Measurements from ENCODE around the gene HOXD1.

The HOXD1 gene

GRCh38 chr2:176174824-176175708, 13.4 kb upstream of the HOXD1 start:
- no peak overlapping the region for H3K4me3 ChIP-seq (ENCODE audit: low read length)
- no peak for DNase-seq (ENCODE audit: low read depth)
- TF ChIP-seq, protein P1, sequence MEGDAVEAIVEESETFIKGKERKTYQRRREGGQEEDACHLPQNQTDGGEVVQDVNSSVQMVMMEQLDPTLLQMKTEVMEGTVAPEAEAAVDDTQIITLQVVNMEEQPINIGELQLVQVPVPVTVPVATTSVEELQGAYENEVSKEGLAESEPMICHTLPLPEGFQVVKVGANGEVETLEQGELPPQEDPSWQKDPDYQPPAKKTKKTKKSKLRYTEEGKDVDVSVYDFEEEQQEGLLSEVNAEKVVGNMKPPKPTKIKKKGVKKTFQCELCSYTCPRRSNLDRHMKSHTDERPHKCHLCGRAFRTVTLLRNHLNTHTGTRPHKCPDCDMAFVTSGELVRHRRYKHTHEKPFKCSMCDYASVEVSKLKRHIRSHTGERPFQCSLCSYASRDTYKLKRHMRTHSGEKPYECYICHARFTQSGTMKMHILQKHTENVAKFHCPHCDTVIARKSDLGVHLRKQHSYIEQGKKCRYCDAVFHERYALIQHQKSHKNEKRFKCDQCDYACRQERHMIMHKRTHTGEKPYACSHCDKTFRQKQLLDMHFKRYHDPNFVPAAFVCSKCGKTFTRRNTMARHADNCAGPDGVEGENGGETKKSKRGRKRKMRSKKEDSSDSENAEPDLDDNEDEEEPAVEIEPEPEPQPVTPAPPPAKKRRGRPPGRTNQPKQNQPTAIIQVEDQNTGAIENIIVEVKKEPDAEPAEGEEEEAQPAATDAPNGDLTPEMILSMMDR (conservative IDR thresholded peaks at IDR 0.05; ENCODE audit: low read length) = no peak

GRCh38 chr2:176175709-176176607, 12.5 kb upstream of the HOXD1 start:
- H3K4me3 ChIP-seq (ENCODE audit: low read length) = no peak overlapping the region
- TF ChIP-seq, protein P1 (conservative IDR thresholded peaks at IDR 0.05; ENCODE audit: low read length) = no peak
- no peak for DNase-seq (ENCODE audit: low read depth)

DNA sequence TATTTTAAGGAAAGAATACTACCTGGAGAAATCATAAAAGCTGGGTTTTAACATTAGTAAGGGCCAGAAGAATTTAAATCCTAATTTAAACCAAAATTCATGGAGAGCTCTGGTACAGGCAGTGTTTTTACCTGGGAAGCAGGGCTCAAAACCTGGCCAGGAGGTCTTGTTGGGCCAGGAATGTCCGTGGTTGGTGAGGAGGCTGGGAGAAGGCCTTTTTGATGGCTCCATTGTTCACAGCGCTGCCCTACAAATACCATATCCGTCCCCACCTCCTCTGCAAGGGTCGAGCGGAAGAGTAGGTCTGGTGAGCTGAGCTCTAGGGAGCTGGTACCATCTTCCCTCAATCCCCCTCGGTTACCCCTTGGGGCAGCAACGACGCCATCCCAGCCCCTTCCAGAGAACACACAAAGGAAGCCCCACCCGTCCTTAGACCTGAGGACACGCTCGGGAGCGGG, 10.9 kb upstream of the HOXD1 start:
- peak overlapping the region; percentile 58 for H3K4me3 ChIP-seq (ENCODE audit: low read length)
- no peak for DNase-seq (ENCODE audit: low read depth)
- TF ChIP-seq, protein P1 (conservative IDR thresholded peaks at IDR 0.05; ENCODE audit: low read length) = no peak

DNA sequence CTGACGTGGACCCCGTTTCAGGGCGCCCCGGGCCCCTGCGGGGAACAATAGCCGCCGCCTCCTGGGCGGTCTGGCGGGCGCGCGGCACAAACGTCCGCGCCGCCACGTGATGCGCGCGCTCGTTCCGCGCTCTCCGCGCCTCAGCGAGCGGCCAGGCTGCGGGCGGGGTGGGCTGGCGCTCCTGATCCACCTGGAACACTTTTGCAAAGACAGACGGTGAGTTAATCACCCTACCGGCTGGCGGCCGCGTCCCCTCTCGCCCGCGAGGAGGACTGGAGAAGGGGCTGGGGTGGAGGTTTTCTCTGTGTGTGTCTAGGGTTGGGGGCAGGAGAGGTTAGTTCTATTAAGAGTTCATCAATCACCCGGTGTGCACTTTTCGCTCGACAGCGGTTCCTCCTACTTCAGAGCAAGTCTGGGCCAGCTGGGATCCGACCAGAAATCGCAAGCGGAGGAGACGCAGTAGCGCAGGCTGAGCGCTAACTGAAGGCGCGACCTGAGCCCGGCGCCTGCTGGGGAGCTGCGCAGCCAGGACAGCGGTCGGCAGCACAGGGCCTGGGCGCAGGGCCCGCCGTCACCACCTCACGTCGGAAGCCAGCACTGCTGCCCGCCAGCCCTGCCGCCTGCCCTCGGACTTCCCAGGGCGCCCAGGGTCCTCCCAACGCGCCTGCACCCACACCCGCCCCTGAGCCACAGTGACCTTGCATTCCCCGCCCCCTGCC, 10.3 kb upstream of the HOXD1 start:
- TF ChIP-seq, protein P1 (conservative IDR thresholded peaks at IDR 0.05; ENCODE audit: low read length) = no peak
- H3K4me3 ChIP-seq (ENCODE audit: low read length) = peak overlapping the region; percentile 58

DNA sequence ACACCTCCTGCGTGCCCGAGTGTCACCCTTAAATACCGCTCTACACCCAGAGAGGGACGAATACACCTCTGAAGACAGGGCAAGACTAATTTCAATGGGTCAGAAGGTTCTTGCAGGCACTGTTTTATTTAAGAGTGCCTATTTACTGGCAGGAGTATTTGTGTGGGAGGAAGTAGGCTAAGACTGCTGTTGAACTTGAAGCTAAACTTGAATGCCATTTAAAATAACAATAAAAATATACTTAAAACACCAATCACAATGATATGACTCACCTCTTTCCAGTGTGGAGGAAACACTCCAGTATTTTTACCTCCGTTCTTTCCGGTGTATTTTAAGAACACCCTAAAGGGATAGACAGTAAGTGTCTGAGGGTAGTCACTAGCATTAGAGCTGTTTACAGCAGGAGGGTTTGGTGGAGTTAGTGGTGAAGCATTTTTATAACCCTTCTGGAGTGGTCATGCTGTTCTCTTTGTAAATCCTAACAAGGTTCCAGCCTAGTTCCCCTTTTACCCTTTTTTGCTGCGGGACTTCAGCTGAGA, 9.6 kb upstream of the HOXD1 start:
- no peak for DNase-seq (ENCODE audit: low read depth)
- H3K4me3 ChIP-seq (ENCODE audit: low read length) = peak overlapping the region; percentile 58
- TF ChIP-seq, protein P1 (conservative IDR thresholded peaks at IDR 0.05; ENCODE audit: low read length) = no peak

More for the DNA sequence above, 10.3 kb upstream of the HOXD1 start:
- DNase-seq (ENCODE audit: low read depth) = peak; percentile 37

- TF ChIP-seq, protein P1 (conservative IDR thresholded peaks at IDR 0.05; ENCODE audit: low read length) = no peak
- DNase-seq (ENCODE audit: low read depth) = no peak
- no peak overlapping the region for H3K4me3 ChIP-seq (ENCODE audit: low read length)
Observed at GRCh38 chr2:176181551-176181950, 6.9 kb upstream of the HOXD1 start.

Data from AG10803 (cell line).